SU-DHL-6 (cell line): ENCODE measurements around the gene PLPP7.
"Not testable (repeated sequence)": the region's sequence is repeated elsewhere in the genome, so short reads cannot be mapped to it uniquely, and the experiment has no call there.

ENCODE experiments used
- H2AFZ ChIP-seq: fragments of 200-600 bp; sonication (generic); 2 replicates; pipeline ENCODE4 v1.6.1; 2014; ENCODE audit warnings: low read depth, mild to moderate bottlenecking, moderate library complexity, mixed read lengths, antibody characterized with exemption, low read length; ENCODE audit not compliant: severe bottlenecking
- H3F3A ChIP-seq: fragments of 200-600 bp; shearing (Covaris generic); 2 replicates; pipeline ENCODE4 v1.6.0; 2016; ENCODE audit warnings: antibody characterized with exemption, mild to moderate bottlenecking; ENCODE audit not compliant: insufficient read depth
- H3K27ac ChIP-seq: fragments of 200-600 bp; sonication (generic); 2 replicates; pipeline ENCODE4 v1.5.1; 2016; ENCODE audit warnings: low read depth, mild to moderate bottlenecking, low read length, moderate library complexity, mixed read lengths
- H3K27me3 ChIP-seq: fragments of 200-600 bp; sonication (generic), shearing (Covaris generic); 2 replicates; pipeline ENCODE4 v1.6.0; 2014; ENCODE audit warnings: mild to moderate bottlenecking, low read length
- H3K36me3 ChIP-seq: fragments of 200-600 bp; sonication (generic); 2 replicates; pipeline ENCODE4 v1.6.1; 2014; ENCODE audit warnings: mild to moderate bottlenecking, low read length, mixed read lengths
- H3K4me2 ChIP-seq: fragments of 300-600, 200-600 bp; shearing (Covaris generic), sonication (generic); 2 replicates; pipeline ENCODE4 v1.6.0; 2014; ENCODE audit warnings: low read length, low read depth, mild to moderate bottlenecking; ENCODE audit not compliant: poor library complexity, severe bottlenecking
- H3K4me3 ChIP-seq: fragments of 200-600 bp; sonication (generic); 2 replicates; pipeline ENCODE4 v1.5.1; 2014; ENCODE audit warnings: antibody characterized with exemption, low read length, mild to moderate bottlenecking, mixed read lengths; ENCODE audit not compliant: insufficient read depth, poor library complexity, severe bottlenecking
- H3K79me2 ChIP-seq: fragments of 200-600 bp; sonication (generic); 2 replicates; pipeline ENCODE4 v1.6.1; 2014; ENCODE audit warnings: mild to moderate bottlenecking, low read length, moderate library complexity; ENCODE audit not compliant: insufficient read depth
- H3K9ac ChIP-seq: fragments of 200-600 bp; sonication (generic); 2 replicates; pipeline ENCODE4 v1.7.0; 2014; ENCODE audit warnings: mild to moderate bottlenecking, low read length
- H3K9me2 ChIP-seq: fragments of 200-600 bp; sonication (generic); replicated peaks from 2 replicates; pipeline ENCODE4 v1.6.1; 2014; ENCODE audit warnings: low read length; ENCODE audit not compliant: insufficient read depth
- H3K9me3 ChIP-seq: fragments of 200-600 bp; sonication (generic); 2 replicates; pipeline ENCODE4 v1.6.1; 2014; ENCODE audit warnings: low read length, mixed read lengths; ENCODE audit not compliant: insufficient read depth
- H4K20me1 ChIP-seq: fragments of 200-600 bp; sonication (generic); 2 replicates; pipeline ENCODE4 v1.6.1; 2014; ENCODE audit warnings: low read depth, mild to moderate bottlenecking, antibody characterized with exemption, low read length, moderate library complexity, mixed read lengths
- EZH2phosphoT487 ChIP-seq: fragments of 200-600 bp; sonication (generic), shearing (Covaris generic); conservative IDR thresholded peaks from 2 replicates; pipeline ENCODE4 v1.6.1; 2018; ENCODE audit warnings: mild to moderate bottlenecking, antibody characterized with exemption, low read length, moderate library complexity, mixed read lengths
- TF ChIP-seq, protein P1 (sequence below): fragments of 200-600 bp; sonication (generic); IDR thresholded peaks from one replicate; pipeline ENCODE4 v1.5.1; 2017; ENCODE audit warnings: antibody characterized with exemption, mild to moderate bottlenecking, low read length, moderate library complexity; ENCODE audit not compliant: insufficient read depth, poor library complexity, severe bottlenecking

PLPP7 gene

DNA sequence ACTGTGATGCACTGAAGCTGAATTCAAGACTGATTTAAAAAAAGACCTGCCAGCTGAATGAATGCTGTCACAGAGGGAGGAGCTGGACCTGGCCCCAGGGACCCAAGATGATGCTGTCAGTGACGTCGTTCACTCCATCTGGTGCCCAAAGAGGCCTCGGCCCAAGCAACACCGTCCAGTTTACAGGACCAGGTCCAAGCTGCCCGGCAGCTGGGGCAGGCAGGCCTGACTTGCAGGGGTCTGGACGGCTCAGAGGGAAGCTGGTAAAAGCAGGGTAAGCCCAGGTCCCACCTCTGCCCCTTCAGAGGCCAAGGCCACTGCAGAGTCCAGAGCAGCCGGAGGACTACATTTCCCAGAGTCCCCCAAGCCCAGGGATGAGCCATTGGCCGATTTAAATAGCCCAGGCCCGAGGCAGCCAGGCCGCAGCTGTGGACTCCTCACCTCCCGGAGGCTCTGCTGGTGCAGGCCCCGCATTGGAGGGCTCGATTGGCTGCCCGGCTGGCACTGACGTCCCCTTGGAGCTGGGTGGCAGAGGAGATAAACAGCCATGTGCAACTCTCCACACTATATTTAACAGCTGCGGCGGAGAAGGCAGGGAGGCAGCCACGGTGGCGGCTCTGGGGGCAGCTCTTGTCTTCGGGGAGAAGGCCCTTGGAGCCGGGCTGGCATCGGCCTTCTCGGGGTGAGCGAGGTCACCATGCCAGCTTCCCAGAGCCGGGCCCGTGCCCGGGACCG is at the start of gene PLPP7:
TSS of gene PLPP7 (plus strand) at position 423 of the 735 bp plus-strand sequence. CDS start at position 698, 275 bp downstream.
- TF ChIP-seq EZH2phosphoT487: no peak
- TF ChIP-seq, protein P1, sequence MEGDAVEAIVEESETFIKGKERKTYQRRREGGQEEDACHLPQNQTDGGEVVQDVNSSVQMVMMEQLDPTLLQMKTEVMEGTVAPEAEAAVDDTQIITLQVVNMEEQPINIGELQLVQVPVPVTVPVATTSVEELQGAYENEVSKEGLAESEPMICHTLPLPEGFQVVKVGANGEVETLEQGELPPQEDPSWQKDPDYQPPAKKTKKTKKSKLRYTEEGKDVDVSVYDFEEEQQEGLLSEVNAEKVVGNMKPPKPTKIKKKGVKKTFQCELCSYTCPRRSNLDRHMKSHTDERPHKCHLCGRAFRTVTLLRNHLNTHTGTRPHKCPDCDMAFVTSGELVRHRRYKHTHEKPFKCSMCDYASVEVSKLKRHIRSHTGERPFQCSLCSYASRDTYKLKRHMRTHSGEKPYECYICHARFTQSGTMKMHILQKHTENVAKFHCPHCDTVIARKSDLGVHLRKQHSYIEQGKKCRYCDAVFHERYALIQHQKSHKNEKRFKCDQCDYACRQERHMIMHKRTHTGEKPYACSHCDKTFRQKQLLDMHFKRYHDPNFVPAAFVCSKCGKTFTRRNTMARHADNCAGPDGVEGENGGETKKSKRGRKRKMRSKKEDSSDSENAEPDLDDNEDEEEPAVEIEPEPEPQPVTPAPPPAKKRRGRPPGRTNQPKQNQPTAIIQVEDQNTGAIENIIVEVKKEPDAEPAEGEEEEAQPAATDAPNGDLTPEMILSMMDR: no peak
- no peaks in the 10 kb centered on the region for H3K9me3 ChIP-seq
- H4K20me1 ChIP-seq: no peaks in the 10 kb centered on the region
- no peak within 1 kb of the TSS for H3K9ac ChIP-seq
- H3K4me2 ChIP-seq: no peak within 1 kb of the TSS
- H3K4me3 ChIP-seq: no peak within 1 kb of the TSS
- no peaks in the 10 kb centered on the region for H3F3A ChIP-seq
- H3K9me2 ChIP-seq: no peaks in the 10 kb centered on the region
- no peak within 1 kb of the TSS for H3K27ac ChIP-seq
- no peaks in the 10 kb centered on the region for H3K79me2 ChIP-seq
- H3K36me3 ChIP-seq: no peaks in the 10 kb centered on the region
- H2AFZ ChIP-seq: no peak within 1 kb of the TSS
- H3K27me3 ChIP-seq: no peaks in the 10 kb centered on the region

DNA sequence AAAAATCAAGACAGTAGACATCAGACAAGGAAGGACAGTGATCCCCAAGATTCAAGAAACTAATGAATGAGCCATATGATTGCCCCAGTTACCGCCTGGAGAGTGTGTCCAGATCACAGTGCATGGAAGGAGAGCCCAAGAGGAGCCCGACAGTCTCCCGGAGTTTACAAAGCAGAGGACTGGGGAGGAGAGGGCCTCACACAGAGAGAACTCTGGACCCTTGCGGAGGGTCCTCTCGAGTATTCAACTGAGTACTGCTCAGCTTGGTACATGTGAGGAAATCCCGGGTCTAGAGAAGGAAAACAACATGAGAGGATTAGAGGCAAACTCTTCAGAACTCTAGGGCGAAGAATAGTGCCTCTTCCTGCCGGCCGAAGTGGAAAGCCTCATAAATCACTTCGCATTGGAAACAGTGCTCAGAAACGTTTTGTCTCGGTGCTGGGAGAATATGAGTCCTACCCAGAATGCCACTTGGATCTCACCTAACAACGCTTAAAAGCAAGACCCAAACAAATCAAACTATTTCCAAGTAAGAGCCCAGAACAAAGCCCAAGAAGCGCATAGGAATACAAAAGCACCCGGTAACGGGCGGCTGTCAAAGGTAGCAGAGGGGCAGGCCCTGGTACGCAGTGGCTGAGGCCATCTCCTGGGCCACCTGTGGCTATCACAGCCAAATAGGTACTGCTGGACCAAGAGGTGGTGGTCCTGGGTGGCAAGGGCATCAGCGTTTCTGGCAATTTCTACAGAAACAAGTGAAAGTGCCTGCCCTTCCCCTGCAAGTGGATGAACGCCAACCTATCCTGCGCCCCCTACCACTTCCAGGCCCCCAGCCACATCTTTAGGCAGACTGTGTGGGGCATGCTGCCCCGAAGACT is 49.2 kb upstream of the PLPP7 start:
- TF ChIP-seq, protein P1: no peak
- no peak for TF ChIP-seq EZH2phosphoT487
- H3F3A ChIP-seq: no peaks in the 10 kb centered on the region
- H3K27me3 ChIP-seq: no peaks in the 10 kb centered on the region
- no peaks in the 10 kb centered on the region for H3K36me3 ChIP-seq
- no peaks in the 10 kb centered on the region for H3K9me2 ChIP-seq
- no peak overlapping the region for H2AFZ ChIP-seq
- no peak overlapping the region for H3K9ac ChIP-seq
- no peak overlapping the region for H3K27ac ChIP-seq
- H3K4me3 ChIP-seq: no peak overlapping the region
- no peak overlapping the region for H3K4me2 ChIP-seq
- H3K9me3 ChIP-seq: no peaks in the 10 kb centered on the region
- H4K20me1 ChIP-seq: no peaks in the 10 kb centered on the region
- no peaks in the 10 kb centered on the region for H3K79me2 ChIP-seq

GRCh38 chr9:131244331-131244730 is 45.2 kb upstream of the PLPP7 start:
- H3K79me2 ChIP-seq, H4K20me1 ChIP-seq, H2AFZ ChIP-seq, H3K9me2 ChIP-seq, H3K4me3 ChIP-seq, H3K27me3 ChIP-seq, H3K27ac ChIP-seq, H3K9me3 ChIP-seq, H3K9ac ChIP-seq, H3K36me3 ChIP-seq, H3K4me2 ChIP-seq, H3F3A ChIP-seq: not testable (repeated sequence)

- H4K20me1 ChIP-seq: no peaks in the 10 kb centered on the region
- no peak overlapping the region for H2AFZ ChIP-seq
- H3K27me3 ChIP-seq: no peaks in the 10 kb centered on the region
- no peak overlapping the region for H3K4me3 ChIP-seq
- H3K9me3 ChIP-seq: no peaks in the 10 kb centered on the region
- no peaks in the 10 kb centered on the region; the same call in 1 of the 2 replicates for H3F3A ChIP-seq
- TF ChIP-seq EZH2phosphoT487: no peak
- TF ChIP-seq, protein P1: no peak
- no peak overlapping the region for H3K27ac ChIP-seq
- no peak overlapping the region for H3K4me2 ChIP-seq
- no peaks in the 10 kb centered on the region for H3K9me2 ChIP-seq
- no peak overlapping the region for H3K9ac ChIP-seq
- H3K79me2 ChIP-seq: no peaks in the 10 kb centered on the region
- no peaks in the 10 kb centered on the region for H3K36me3 ChIP-seq
These were observed 42.9 kb upstream of the PLPP7 start for GRCh38 chr9:131246618-131247017.
